SH-SY5Y (cell line): ENCODE measurements around the gene ZNF282.

ENCODE experiments used
- GATA2 ChIP-seq: IDR thresholded peaks from 2 replicates; pipeline ENCODE4 v1.6.1; 2011; ENCODE audit warnings: mild to moderate bottlenecking, low read depth, low read length
- GATA3 ChIP-seq: IDR thresholded peaks from 2 replicates; pipeline ENCODE4 v1.6.1; 2011; ENCODE audit warnings: low read depth, mild to moderate bottlenecking, low read length, moderate library complexity

GRCh38 chr7:149156898-149157297 is 38.4 kb upstream of the ZNF282 start:
- TF ChIP-seq GATA3 = no peak
- TF ChIP-seq GATA2 = no peak
